Measurements from ENCODE around the gene YTHDF2.

The YTHDF2 gene

GRCh38 chr1:28801461-28801860 lies 64.7 kb downstream of the YTHDF2 start:
- TF ChIP-seq, protein P1, sequence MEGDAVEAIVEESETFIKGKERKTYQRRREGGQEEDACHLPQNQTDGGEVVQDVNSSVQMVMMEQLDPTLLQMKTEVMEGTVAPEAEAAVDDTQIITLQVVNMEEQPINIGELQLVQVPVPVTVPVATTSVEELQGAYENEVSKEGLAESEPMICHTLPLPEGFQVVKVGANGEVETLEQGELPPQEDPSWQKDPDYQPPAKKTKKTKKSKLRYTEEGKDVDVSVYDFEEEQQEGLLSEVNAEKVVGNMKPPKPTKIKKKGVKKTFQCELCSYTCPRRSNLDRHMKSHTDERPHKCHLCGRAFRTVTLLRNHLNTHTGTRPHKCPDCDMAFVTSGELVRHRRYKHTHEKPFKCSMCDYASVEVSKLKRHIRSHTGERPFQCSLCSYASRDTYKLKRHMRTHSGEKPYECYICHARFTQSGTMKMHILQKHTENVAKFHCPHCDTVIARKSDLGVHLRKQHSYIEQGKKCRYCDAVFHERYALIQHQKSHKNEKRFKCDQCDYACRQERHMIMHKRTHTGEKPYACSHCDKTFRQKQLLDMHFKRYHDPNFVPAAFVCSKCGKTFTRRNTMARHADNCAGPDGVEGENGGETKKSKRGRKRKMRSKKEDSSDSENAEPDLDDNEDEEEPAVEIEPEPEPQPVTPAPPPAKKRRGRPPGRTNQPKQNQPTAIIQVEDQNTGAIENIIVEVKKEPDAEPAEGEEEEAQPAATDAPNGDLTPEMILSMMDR (IDR thresholded peaks at IDR 0.05; ENCODE audit: low read depth, low read length, missing control alignments): no peak
- no peak for DNase-seq (ENCODE audit: extremely low read depth, low read depth)

DNA sequence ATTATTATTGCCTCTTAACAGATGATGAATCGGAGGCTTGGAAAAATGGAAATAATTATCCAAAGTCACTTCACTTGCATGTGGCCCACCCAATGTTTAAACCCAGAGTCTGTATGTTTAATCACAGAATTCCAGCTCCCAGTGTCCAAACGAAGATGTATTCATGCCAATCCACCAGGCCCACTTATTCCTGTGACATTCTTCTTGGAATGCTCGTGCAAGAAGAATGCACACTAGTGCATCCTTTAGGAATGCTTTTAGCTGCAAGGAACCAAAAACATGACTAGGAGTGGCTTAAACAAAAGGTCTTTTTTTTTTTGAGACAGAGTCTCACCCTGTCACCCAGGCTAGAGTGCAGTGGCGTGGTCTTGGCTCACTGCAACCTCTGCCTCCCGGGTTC lies 66.3 kb downstream of the YTHDF2 start:
- no peak overlapping the region for H3K4me3 ChIP-seq (replicated peaks; ENCODE audit: low read depth, low read length)
- TF ChIP-seq, protein P1 (IDR thresholded peaks at IDR 0.05; ENCODE audit: low read depth, low read length, missing control alignments): no peak
- DNase-seq (ENCODE audit: extremely low read depth, low read depth): no peak

More at GRCh38 chr1:28801461-28801860, 64.7 kb downstream of the YTHDF2 start:
- no peak overlapping the region for H3K4me3 ChIP-seq (replicated peaks; ENCODE audit: low read depth, low read length)

DNA sequence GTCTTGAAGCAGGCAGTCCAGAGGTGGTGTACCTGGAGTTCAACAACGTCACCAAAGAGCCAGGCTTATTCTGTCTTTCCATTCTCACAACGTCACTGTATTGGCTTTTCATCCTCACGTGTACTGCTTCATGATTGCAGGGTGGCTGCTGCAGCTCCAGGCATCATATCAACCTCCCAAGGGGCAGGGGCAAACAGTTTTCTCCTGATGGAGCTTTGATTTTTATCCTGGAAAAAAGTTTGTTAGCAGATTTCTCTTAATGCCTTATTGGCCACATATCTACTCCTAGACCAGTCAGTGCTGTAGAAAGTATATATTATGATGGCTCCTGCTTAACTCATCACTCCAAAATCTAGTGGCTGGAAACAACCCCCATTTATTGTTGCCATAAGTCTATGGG lies 66.9 kb downstream of the YTHDF2 start:
- H3K4me3 ChIP-seq (replicated peaks; ENCODE audit: low read depth, low read length): no peak overlapping the region
- TF ChIP-seq, protein P1 (IDR thresholded peaks at IDR 0.05; ENCODE audit: low read depth, low read length, missing control alignments): no peak
- no peak for DNase-seq (ENCODE audit: extremely low read depth, low read depth)

DNA sequence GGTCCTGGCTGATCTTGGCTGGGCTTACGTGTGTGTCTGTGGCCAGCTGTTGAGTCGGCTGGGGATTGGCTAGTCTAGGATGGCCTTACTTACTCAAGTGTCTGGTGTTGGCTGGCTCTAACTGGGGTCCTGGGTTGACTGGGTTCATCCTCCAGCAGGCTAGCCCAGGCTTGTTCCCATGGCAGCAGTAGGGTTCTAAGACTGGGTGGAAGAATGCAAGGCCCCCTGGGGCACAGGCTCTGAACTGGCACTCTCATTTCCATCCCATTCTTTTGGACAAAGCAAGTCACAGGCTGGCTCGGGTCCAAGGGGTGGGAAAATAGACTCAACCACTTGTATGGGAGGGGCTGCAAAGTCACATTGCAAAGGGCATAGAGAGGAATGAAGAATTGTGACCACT lies 67.3 kb downstream of the YTHDF2 start:
- H3K4me3 ChIP-seq (replicated peaks; ENCODE audit: low read depth, low read length): no peak overlapping the region
- TF ChIP-seq, protein P1 (IDR thresholded peaks at IDR 0.05; ENCODE audit: low read depth, low read length, missing control alignments): no peak
- DNase-seq (ENCODE audit: extremely low read depth, low read depth): no peak

DNA sequence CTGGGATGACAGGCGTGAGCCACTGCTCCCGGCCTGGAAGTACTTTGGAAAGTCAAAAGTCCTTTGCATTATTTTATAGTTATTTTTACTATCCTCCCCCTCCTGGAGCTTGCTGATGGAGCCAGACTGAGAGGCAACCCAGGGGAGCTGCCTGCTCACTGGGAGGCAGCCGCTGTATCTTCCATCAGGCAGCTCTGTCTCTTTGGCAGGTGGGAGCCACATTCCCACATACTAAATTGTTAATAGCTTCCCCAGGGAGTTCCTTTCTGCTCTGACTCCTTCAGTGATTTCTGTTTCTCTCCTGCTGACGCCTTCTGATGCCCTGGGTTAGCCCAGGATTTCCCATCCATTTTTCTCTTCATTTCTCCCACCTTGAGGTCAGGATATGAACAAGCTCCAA lies 70.3 kb downstream of the YTHDF2 start:
- H3K4me3 ChIP-seq (replicated peaks; ENCODE audit: low read depth, low read length): no peak overlapping the region
- no peak for DNase-seq (ENCODE audit: extremely low read depth, low read depth)
- TF ChIP-seq, protein P1 (IDR thresholded peaks at IDR 0.05; ENCODE audit: low read depth, low read length, missing control alignments): no peak

- DNase-seq (ENCODE audit: extremely low read depth, low read depth): no peak
These were observed 71.2 kb downstream of the YTHDF2 start for GRCh38 chr1:28807986-28808385.

GRCh38 chr1:28811369-28811765 lies 74.6 kb downstream of the YTHDF2 start:
- no peak overlapping the region for H3K4me3 ChIP-seq (replicated peaks; ENCODE audit: low read depth, low read length)
- DNase-seq (ENCODE audit: extremely low read depth, low read depth): no peak
- TF ChIP-seq, protein P1 (IDR thresholded peaks at IDR 0.05; ENCODE audit: low read depth, low read length, missing control alignments): no peak

More at GRCh38 chr1:28807986-28808385, 71.2 kb downstream of the YTHDF2 start:
- no peak overlapping the region for H3K4me3 ChIP-seq (replicated peaks; ENCODE audit: low read depth, low read length)
- TF ChIP-seq, protein P1 (IDR thresholded peaks at IDR 0.05; ENCODE audit: low read depth, low read length, missing control alignments): no peak

Measured in HFF-Myc (cell line).